HepG2 (cell line): ENCODE data around the gene AFF1. TPM values are rescaled to one million over a fixed set of nuclear protein-coding genes. Genes with fewer than 3 reads are reported as not detected.
A peak's percentile ranks its signal among the peaks of the same experiment; 100 is the strongest.

Source experiments
- AHR ChIP-seq: IDR thresholded peaks from 2 replicates; pipeline ENCODE4 v1.6.1; 2018; ENCODE audit warnings: missing genetic modification reagents, missing compliant biosample characterization
- ARID5B ChIP-seq: IDR thresholded peaks from 2 replicates; pipeline ENCODE4 v1.4.0; 2020; ENCODE audit warnings: mild to moderate bottlenecking, missing genetic modification reagents
- DDIT3 ChIP-seq: sonication (generic); formaldehyde crosslinking; IDR thresholded peaks from 2 replicates; pipeline ENCODE4 v1.4.0; 2020; ENCODE audit warnings: mild to moderate bottlenecking, missing genetic modification reagents
- ELF3 ChIP-seq: IDR thresholded peaks from 2 replicates; pipeline ENCODE4 v1.6.1; 2016; ENCODE audit warnings: missing genetic modification reagents, missing compliant biosample characterization
- ETV6 ChIP-seq: sonication (generic); formaldehyde crosslinking; conservative IDR thresholded peaks from 2 replicates; pipeline ENCODE4 v1.4.0; 2020; ENCODE audit warnings: missing genetic modification reagents
- FOSL2 ChIP-seq: sonication (generic); formaldehyde crosslinking; IDR thresholded peaks from 2 replicates; pipeline ENCODE4 v1.4.0; 2020; ENCODE audit warnings: missing genetic modification reagents
- HHEX ChIP-seq: IDR thresholded peaks from 2 replicates; pipeline ENCODE4 v1.6.1; 2016; ENCODE audit warnings: control low read depth
- MTF2 ChIP-seq: sonication (generic); formaldehyde crosslinking; IDR thresholded peaks from 2 replicates; pipeline ENCODE4 v1.5.0; 2020; ENCODE audit warnings: missing genetic modification reagents, borderline replicate concordance
- NFKB2 ChIP-seq: sonication (generic); formaldehyde crosslinking; IDR thresholded peaks from 2 replicates; pipeline ENCODE4 v1.4.0; 2020; ENCODE audit warnings: missing genetic modification reagents, borderline replicate concordance
- PHF5A ChIP-seq: IDR thresholded peaks from one replicate; pipeline ENCODE4 v1.6.1; 2018; ENCODE audit warnings: low read depth, missing genetic modification reagents; ENCODE audit not compliant: unreplicated experiment
- REXO4 ChIP-seq: sonication (generic); formaldehyde crosslinking; IDR thresholded peaks from 2 replicates; pipeline ENCODE4 v1.8.0; 2022; ENCODE audit warnings: missing genetic modification reagents, mild to moderate bottlenecking, borderline replicate concordance
- SALL2 ChIP-seq: sonication (generic); formaldehyde crosslinking; IDR thresholded peaks from 2 replicates; pipeline ENCODE4 v1.8.1; 2023; ENCODE audit warnings: mild to moderate bottlenecking, missing genetic modification reagents, inconsistent platforms
- SOX13 ChIP-seq, 3 experiments: fragments of 450-650 bp in 1 of 3; sonication (generic) in 1 of 3; formaldehyde crosslinking in 1 of 3; IDR thresholded peaks in 2 of 3; conservative IDR thresholded peaks in 1 of 3; 2 replicates each; pipeline versions ENCODE4 v1.5.0 to v1.6.1; 2016 to 2020; ENCODE audit warnings: antibody characterized with exemption in 1 of 3, mild to moderate bottlenecking in 1 of 3, missing compliant biosample characterization in 1 of 3, missing genetic modification reagents in 1 of 3, moderate library complexity in 1 of 3
- SRF ChIP-seq: IDR thresholded peaks from 2 replicates; pipeline ENCODE4 v1.6.1; 2011; ENCODE audit warnings: mild to moderate bottlenecking, low read depth, low read length, moderate library complexity
- SRSF4 ChIP-seq: fragments of 200-400 bp; formaldehyde crosslinking; IDR thresholded peaks from one replicate; pipeline ENCODE4 v1.6.1; 2018; ENCODE audit warnings: mild to moderate bottlenecking, low read depth, low read length, moderate library complexity; ENCODE audit not compliant: poor library complexity, severe bottlenecking
- THAP9 ChIP-seq: sonication (generic); formaldehyde crosslinking; IDR thresholded peaks from 2 replicates; pipeline ENCODE4; 2020; ENCODE audit warnings: missing genetic modification reagents, mild to moderate bottlenecking, borderline replicate concordance
- ZFP37 ChIP-seq: sonication (generic); formaldehyde crosslinking; IDR thresholded peaks from 2 replicates; pipeline ENCODE4 v1.4.0; 2020; ENCODE audit warnings: missing genetic modification reagents, borderline replicate concordance
- ZFY ChIP-seq: sonication (generic); formaldehyde crosslinking; IDR thresholded peaks from 2 replicates; pipeline ENCODE4 v1.4.0; 2020; ENCODE audit warnings: missing genetic modification reagents
- ZNF556 ChIP-seq: sonication (generic); formaldehyde crosslinking; IDR thresholded peaks from 2 replicates; pipeline ENCODE4 v1.4.0; 2020; ENCODE audit warnings: mild to moderate bottlenecking, missing genetic modification reagents, borderline replicate concordance
- ZNF558 ChIP-seq: sonication (generic); formaldehyde crosslinking; IDR thresholded peaks from 2 replicates; pipeline ENCODE4 v1.9.0; 2022; ENCODE audit warnings: mild to moderate bottlenecking, missing genetic modification reagents, borderline replicate concordance
- ZNF773 ChIP-seq: sonication (generic); formaldehyde crosslinking; IDR thresholded peaks from 2 replicates; pipeline ENCODE4 v1.4.0; 2020; ENCODE audit warnings: missing genetic modification reagents, borderline replicate concordance
- ZNF792 ChIP-seq: IDR thresholded peaks from 2 replicates; pipeline ENCODE4 v1.6.1; 2016
- ZSCAN30 ChIP-seq: sonication (generic); formaldehyde crosslinking; IDR thresholded peaks from 2 replicates; pipeline ENCODE4 v1.5.0; 2020; ENCODE audit warnings: mild to moderate bottlenecking, missing genetic modification reagents
- polyA plus RNA-seq, 8 experiments: library from polyadenylated mRNA; depleted of rRNA in 3 of 8; stranded (reverse) in 7 of 8; unstranded in 1 of 8; fragments of >200 nt; fragmentation: Illumina TruSeq in 4 of 8; extraction: Trizol in 4 of 8; gene quantifications; 2 replicates each; pipeline versions ENCODE4 v1.2.1 to v1.2.3, GENCODE V29; 2011 to 2016; ENCODE audit warnings: low read depth in 4 of 8, missing spikeins in 1 of 8, mixed read lengths in 1 of 8; ENCODE audit not compliant: insufficient read depth in 1 of 8
- total RNA-seq, 5 experiments: library from RNA; depleted of rRNA; stranded (reverse); fragments of >200 nt; fragmentation: Illumina TruSeq; extraction: Trizol; gene quantifications; 2 replicates each; pipeline ENCODE4 v1.2.3, GENCODE V29; 2016; ENCODE audit warnings: low read depth in 1 of 5

Gene AFF1
- total and polyA plus RNA-seq, 2 of the 13 experiments (the other 11 are each of a cell fraction or from before 2014, with no cell fraction given), result 15.5 to 15.9 TPM

- TF ChIP-seq THAP9 (CRISPR knock-in tag), result no peak
- peak; percentile 61; the same call in 1 of the 2 replicates for TF ChIP-seq ETV6 (CRISPR knock-in tag)
- no peak for TF ChIP-seq AHR (CRISPR knock-in tag)
- TF ChIP-seq REXO4 (CRISPR knock-in tag), result no peak
- no peak for TF ChIP-seq PHF5A
- peak; percentile 79; the same call in 1 of the 2 replicates for TF ChIP-seq NFKB2 (CRISPR knock-in tag)
- 0 out of 2 replicates have a peak, but pooled peaks have one; percentile 50 for TF ChIP-seq ELF3 (CRISPR knock-in tag)
- peak; percentile 57; the same call in 1 of the 2 replicates for TF ChIP-seq MTF2 (CRISPR knock-in tag)
- TF ChIP-seq SRF, result no peak
- peak; percentile 56 for TF ChIP-seq FOSL2 (CRISPR knock-in tag)
- TF ChIP-seq SOX13 (IDR thresholded peaks at IDR 0.05), result no peak
- peak in 1 of 2 experiments; percentile 35; a peak in 2 of 4 replicates for TF ChIP-seq SOX13 (CRISPR knock-in tag; conservative IDR thresholded peaks at IDR 0.05 in 1 of 2, IDR thresholded peaks at IDR 0.05 in 1 of 2)
- TF ChIP-seq ZNF558 (CRISPR knock-in tag), result peak; percentile 85; the same call in 1 of the 2 replicates
- TF ChIP-seq ZFY (CRISPR knock-in tag), result peak; percentile 68
- TF ChIP-seq DDIT3 (CRISPR knock-in tag), result no peak
- TF ChIP-seq SRSF4, result no peak
- no peak; the same call in 1 of the 2 replicates for TF ChIP-seq ARID5B (CRISPR knock-in tag)
- TF ChIP-seq ZNF773 (CRISPR knock-in tag), result no peak
- no peak for TF ChIP-seq ZSCAN30 (CRISPR knock-in tag)
- no peak for TF ChIP-seq ZFP37
- TF ChIP-seq ZNF792 (CRISPR knock-in tag), result peak; percentile 41; the same call in 1 of the 2 replicates
- no peak for TF ChIP-seq HHEX (CRISPR knock-in tag)
- TF ChIP-seq SALL2 (CRISPR knock-in tag), result peak; percentile 82
- peak; percentile 84; the same call in 1 of the 2 replicates for TF ChIP-seq ZNF556 (CRISPR knock-in tag)
Measured at GRCh38 chr4:86934771-86935565, at the start of gene AFF1 (continued).
